Mesothelial cell of epicardium (in vitro differentiated cells): ENCODE results near the gene SCAMP4. TPM values are rescaled to one million over a fixed set of nuclear protein-coding genes. Genes with fewer than 3 reads are reported as not detected.

Source experiments
- DNase-seq, 2 experiments: peaks; one replicate each; pipeline ENCODE4 v3.0.0; 2021; ENCODE audit warnings: low spot score in 2 of 2; ENCODE audit not compliant: unreplicated experiment in 2 of 2
- H3K27ac Mint-ChIP-seq: 2 replicates; pipeline ENCODE4 v1.8.0; 2021; ENCODE audit warnings: mixed read lengths
- H3K27me3 Mint-ChIP-seq: 2 replicates; pipeline ENCODE4 v1.8.0; 2021; ENCODE audit warnings: low read depth, mixed read lengths
- H3K36me3 Mint-ChIP-seq: 2 replicates; pipeline ENCODE4 v1.8.0; 2021; ENCODE audit warnings: mixed read lengths
- H3K4me1 Mint-ChIP-seq: 2 replicates; pipeline ENCODE4 v1.8.0; 2021; ENCODE audit warnings: mixed read lengths
- H3K4me3 Mint-ChIP-seq: 2 replicates; pipeline ENCODE4 v1.8.0; 2021; ENCODE audit warnings: mild to moderate bottlenecking, moderate library complexity, mixed read lengths
- H3K9me3 Mint-ChIP-seq: 2 replicates; pipeline ENCODE4 v1.8.0; 2021; ENCODE audit warnings: mixed read lengths
- total RNA-seq: library from RNA; stranded (reverse); gene quantifications from 3 replicates; pipeline ENCODE4 v1.2.1, GENCODE V29; 2021
- TF ChIP-seq, protein P1 (sequence below): fragments of 200-600 bp; sonication (generic); IDR thresholded peaks from one replicate; pipeline ENCODE4 v1.5.0; 2021; ENCODE audit warnings: antibody characterized with exemption; ENCODE audit not compliant: unreplicated experiment

The SCAMP4 gene
- total RNA-seq, 1 donor from 2014 or later: 97.7 TPM

DNA sequence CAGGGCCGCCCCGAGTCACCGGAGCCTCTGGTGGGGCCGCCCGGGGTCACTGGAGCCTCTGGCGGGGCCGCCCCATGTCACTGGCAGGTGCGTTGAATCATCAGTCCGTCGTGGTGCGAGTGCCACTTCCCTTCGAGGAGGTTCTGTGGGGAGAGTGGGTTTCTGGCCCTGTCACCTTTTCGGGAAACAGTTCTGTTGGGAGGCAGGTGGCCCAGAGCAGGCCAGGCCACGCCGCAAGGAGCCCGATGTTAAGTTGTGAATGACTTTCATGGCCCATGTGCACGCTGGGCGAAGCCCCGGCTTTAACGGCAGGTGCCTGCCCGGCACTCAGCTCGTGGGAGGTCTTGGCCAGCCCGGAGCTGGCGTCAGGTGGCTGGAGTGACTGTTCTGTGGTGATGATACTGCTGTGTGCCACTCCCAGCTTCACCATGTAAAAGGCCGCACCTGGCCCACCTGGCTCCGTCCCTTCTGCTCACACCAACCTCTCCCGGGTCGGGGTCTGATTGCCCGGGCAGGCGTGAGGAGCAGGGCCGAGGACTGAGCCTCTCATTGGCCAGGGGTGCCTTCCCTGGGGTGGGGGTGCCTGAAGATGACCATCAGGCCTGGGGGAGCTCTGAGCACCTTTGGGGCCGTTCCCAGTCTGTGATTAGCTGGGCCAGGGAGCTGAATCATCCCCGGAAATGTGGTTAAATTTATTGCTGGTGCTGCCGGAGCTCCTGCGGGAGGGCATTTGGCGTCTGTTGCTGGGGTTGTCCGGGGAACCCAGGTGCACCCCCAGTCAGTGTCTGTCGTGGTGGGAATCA, 65.0 kb downstream of the SCAMP4 start:
- Mint-ChIP-seq H3K27ac (no peak overlapping the region), H3K27me3 (no peaks in the 10 kb centered on the region), H3K4me1 (peaks cover 3% of the 10 kb centered on the region), H3K36me3 (peaks cover 11% of the 10 kb centered on the region), H3K9me3 (no peaks in the 10 kb centered on the region), H3K4me3 (no peak overlapping the region)
- TF ChIP-seq, protein P1, sequence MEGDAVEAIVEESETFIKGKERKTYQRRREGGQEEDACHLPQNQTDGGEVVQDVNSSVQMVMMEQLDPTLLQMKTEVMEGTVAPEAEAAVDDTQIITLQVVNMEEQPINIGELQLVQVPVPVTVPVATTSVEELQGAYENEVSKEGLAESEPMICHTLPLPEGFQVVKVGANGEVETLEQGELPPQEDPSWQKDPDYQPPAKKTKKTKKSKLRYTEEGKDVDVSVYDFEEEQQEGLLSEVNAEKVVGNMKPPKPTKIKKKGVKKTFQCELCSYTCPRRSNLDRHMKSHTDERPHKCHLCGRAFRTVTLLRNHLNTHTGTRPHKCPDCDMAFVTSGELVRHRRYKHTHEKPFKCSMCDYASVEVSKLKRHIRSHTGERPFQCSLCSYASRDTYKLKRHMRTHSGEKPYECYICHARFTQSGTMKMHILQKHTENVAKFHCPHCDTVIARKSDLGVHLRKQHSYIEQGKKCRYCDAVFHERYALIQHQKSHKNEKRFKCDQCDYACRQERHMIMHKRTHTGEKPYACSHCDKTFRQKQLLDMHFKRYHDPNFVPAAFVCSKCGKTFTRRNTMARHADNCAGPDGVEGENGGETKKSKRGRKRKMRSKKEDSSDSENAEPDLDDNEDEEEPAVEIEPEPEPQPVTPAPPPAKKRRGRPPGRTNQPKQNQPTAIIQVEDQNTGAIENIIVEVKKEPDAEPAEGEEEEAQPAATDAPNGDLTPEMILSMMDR: no peak
- no peak for DNase-seq

DNA sequence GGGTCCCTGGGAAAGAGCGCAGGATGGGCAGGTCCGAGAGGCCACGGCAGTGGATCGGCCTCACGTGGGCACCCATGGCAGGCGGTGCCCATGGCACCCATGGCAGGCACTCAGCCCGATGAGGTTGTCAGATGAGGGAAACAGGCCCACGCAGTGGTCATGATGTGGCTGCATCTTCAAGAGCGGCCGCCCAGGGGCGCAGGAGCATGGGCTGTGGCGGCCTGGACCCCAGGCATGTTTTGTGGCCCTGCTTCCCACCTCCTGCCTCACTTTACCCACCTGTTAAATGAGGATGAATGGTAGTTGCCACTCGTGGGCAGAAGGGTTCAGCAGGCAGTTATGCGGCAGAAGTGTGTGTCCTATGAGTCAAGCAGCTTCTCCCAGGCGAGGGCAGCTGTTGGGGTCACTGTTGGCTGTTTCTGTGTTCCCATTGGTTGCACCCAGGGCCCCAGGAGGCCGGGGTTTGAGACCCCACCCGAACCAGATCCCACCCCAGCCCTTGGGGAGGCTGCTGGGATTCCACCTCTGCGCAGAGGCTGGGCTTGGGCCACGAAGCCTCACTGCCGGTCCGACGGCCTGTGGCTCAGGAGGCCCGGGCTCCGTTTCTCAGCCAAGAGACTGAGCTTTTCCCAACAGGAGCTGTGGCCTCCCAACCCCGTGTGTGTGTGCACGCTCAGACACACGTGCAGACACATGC, 65.8 kb downstream of the SCAMP4 start:
- H3K4me3 Mint-ChIP-seq: no peak overlapping the region
- H3K9me3 Mint-ChIP-seq: no peaks in the 10 kb centered on the region
- peaks cover 11% of the 10 kb centered on the region for H3K36me3 Mint-ChIP-seq
- no peak overlapping the region for H3K27ac Mint-ChIP-seq
- TF ChIP-seq, protein P1: no peak
- H3K4me1 Mint-ChIP-seq: peaks cover 3% of the 10 kb centered on the region
- no peaks in the 10 kb centered on the region for H3K27me3 Mint-ChIP-seq
- no peak for DNase-seq

DNA sequence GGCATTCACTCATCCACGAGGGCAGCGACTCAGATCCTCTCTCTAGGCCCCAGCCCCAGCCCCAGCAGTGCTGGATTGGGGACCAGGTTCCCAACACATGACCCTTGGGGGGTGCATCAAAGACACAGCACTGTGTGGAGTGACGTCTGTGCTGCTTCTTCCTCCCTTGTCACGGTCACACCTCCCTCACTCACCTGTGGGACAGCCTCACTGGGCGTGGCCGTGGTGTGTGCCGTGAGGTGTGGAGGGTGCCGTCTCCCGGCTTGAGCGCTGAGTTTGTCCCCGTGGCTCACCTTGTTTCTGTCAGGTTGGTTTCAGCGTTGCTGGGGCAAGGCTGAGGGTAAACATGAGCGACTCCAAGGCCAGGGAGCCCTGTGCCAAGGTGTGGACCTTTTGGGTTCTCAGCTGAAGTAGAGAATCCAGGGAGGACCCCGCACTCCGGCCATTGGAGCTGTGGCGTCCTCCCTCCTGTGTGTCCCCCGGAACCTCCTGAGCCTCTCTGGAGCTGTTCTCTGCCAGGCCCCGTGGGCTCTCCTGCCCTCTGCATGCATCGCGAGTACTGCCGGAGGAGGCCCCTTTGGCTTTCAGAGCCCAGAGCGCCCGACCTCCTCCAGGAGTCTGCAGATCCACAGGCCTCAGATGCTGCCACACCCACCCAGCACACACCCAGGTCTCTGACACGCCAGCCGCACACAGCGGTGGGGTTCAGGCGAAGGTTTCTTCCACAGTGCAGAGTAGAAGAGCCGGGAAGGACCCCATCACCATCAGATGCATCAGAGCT, 69.4 kb downstream of the SCAMP4 start:
- peaks cover 9% of the 10 kb centered on the region for H3K36me3 Mint-ChIP-seq
- no peak overlapping the region for H3K27ac Mint-ChIP-seq
- no peaks in the 10 kb centered on the region for H3K9me3 Mint-ChIP-seq
- no peaks in the 10 kb centered on the region for H3K27me3 Mint-ChIP-seq
- H3K4me3 Mint-ChIP-seq: no peak overlapping the region
- no peaks in the 10 kb centered on the region for H3K4me1 Mint-ChIP-seq
- TF ChIP-seq, protein P1: no peak
- DNase-seq: no peak

DNA sequence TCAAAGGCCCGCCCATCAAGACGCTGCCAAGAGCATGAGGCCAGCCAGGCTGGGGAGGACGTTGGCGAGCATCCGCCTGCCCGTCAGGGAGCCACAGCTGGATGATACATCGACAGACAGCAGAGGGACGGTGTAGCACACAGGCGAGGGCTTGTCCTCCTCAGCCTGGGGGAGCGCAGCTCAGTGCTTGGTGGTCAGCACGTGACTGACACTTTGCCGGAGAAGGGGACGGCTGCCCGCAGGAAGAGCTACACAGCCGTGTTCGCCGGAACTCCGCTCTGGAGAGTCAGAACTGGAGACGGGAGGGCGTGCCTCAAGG, 69.9 kb downstream of the SCAMP4 start:
- Mint-ChIP-seq H3K27me3 (no peaks in the 10 kb centered on the region), H3K4me1 (no peaks in the 10 kb centered on the region), H3K9me3 (no peaks in the 10 kb centered on the region), H3K4me3 (no peak overlapping the region), H3K36me3 (peaks cover 8% of the 10 kb centered on the region), H3K27ac (no peak overlapping the region)
- TF ChIP-seq, protein P1: no peak
- no peak for DNase-seq

Other genes starting within 250 kb of the SCAMP4 start
- gene ONECUT3, start 151.9 kb upstream of the SCAMP4 start, total RNA-seq: not detected in 3 replicates
- 2.2 to 2.4 TPM (median 2.3 TPM) in 3 replicates for gene ATP8B3, start 93.1 kb upstream of the SCAMP4 start, total RNA-seq
- 41.6 to 46.6 TPM (median 44.3 TPM) in 3 replicates for gene REXO1, start 56.9 kb upstream of the SCAMP4 start, total RNA-seq
- gene KLF16, start 41.8 kb upstream of the SCAMP4 start, total RNA-seq: 22.0 to 24.1 TPM (median 23.5 TPM) in 3 replicates
- 59.4 to 67.2 TPM (median 62.0 TPM) in 3 replicates for gene ABHD17A, start 19.9 kb upstream of the SCAMP4 start, total RNA-seq
- gene ADAT3, start within 50 bp of the SCAMP4 start, total RNA-seq: 14.2 to 17.2 TPM (median 15.5 TPM) in 3 replicates
- gene CSNK1G2, start 35.8 kb downstream of the SCAMP4 start, total RNA-seq: 79.1 to 84.0 TPM (median 81.8 TPM) in 3 replicates
- gene BTBD2, start 110.3 kb downstream of the SCAMP4 start, total RNA-seq: 112 to 118 TPM (median 114 TPM) in 3 replicates
- gene MKNK2, start 145.8 kb downstream of the SCAMP4 start, total RNA-seq: 92.6 to 97.1 TPM (median 95.9 TPM) in 3 replicates
- gene MOB3A, start 190.9 kb downstream of the SCAMP4 start, total RNA-seq: 33.0 to 34.7 TPM (median 34.1 TPM) in 3 replicates
- gene IZUMO4, start 191.5 kb downstream of the SCAMP4 start, total RNA-seq: 11.0 to 14.4 TPM (median 13.8 TPM) in 3 replicates
- 107 to 116 TPM (median 115 TPM) in 3 replicates for gene AP3D1, start 246.2 kb downstream of the SCAMP4 start, total RNA-seq